Mucosa of rectum (tissue), 2 donors: ENCODE measurements around the gene MYH16.
"Not testable (repeated sequence)": the region's sequence is repeated elsewhere in the genome, so short reads cannot be mapped to it uniquely, and the experiment has no call there.

ENCODE experiments used
- H3K27ac ChIP-seq, 2 donors: one replicate each; pipeline ENCODE4 v1.7.0; 2013; ENCODE audit warnings: inconsistent platforms in 2 of 2, low read depth in 2 of 2, low read length in 2 of 2
- H3K27me3 ChIP-seq, 2 donors: one replicate each; pipeline ENCODE4 v1.7.0; 2013; ENCODE audit warnings: low read length in 2 of 2; ENCODE audit not compliant: control insufficient read depth in 2 of 2, insufficient read depth in 2 of 2
- H3K36me3 ChIP-seq, 2 donors: one replicate each; pipeline ENCODE4 v1.7.0; 2013; ENCODE audit warnings: low read length in 2 of 2; ENCODE audit not compliant: control insufficient read depth in 2 of 2, insufficient read depth in 2 of 2
- H3K4me1 ChIP-seq, 2 donors: one replicate each; pipeline ENCODE4 v1.7.0; 2013; ENCODE audit warnings: low read length in 2 of 2, mild to moderate bottlenecking in 1 of 2; ENCODE audit not compliant: control insufficient read depth in 2 of 2, insufficient read depth in 2 of 2
- H3K4me3 ChIP-seq, 2 donors: one replicate each; pipeline ENCODE4 v1.7.0; 2013; ENCODE audit warnings: low read length in 2 of 2
- H3K9ac ChIP-seq, 2 donors: one replicate each; pipeline ENCODE4 v1.7.0; 2013; ENCODE audit warnings: low read length in 2 of 2, low read depth in 1 of 2, mild to moderate bottlenecking in 1 of 2
- H3K9me3 ChIP-seq, 2 donors: one replicate each; pipeline ENCODE4 v1.7.0; 2013; ENCODE audit warnings: low read length in 2 of 2; ENCODE audit not compliant: control insufficient read depth in 2 of 2
- donor health status: healthy.
- donor health status: Normal muscosa, but diverticular disease.

The MYH16 gene

DNA sequence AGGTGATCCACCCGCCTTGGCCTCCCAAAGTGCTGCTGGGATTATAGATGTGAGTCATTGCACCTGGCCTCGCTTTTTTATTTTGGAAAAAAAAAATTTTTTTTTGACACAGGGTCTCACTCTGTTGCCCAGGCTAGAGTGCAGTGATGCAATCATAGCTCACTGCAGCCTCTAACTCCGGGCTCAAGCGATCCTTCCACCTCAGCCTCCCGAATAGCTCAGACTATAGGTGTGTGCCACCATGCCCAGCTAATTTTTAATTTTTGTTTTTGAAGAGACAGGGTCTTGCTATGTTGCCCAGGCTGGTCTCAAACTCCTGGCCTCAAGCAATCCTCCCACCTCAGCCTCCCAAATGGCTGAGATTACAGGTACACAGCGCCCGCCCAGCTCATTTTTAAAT, 2.3 kb downstream of the MYH16 start:
- not testable (repeated sequence) for H3K4me3 ChIP-seq, H3K27me3 ChIP-seq, H3K27ac ChIP-seq, H3K4me1 ChIP-seq, H3K9me3 ChIP-seq, H3K36me3 ChIP-seq, H3K9ac ChIP-seq

DNA sequence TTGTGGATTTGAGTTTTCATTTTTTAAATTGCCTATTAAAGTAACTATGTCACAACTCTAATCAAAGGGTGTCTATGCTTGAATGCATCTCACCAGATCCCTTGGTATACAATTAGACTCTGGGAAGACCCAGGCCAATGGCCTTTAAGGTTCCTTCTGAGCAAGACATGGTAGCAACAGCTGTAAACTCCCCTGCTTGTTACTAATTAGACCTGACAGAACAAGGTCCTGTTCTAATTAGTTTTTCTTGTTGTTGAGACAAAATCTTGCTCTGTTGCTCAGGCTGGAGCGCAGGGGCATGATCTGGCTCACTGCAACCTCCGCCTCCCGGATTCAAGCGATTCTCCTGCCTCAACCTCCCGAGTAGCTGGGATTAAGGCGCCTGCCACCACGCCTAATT, 2.9 kb downstream of the MYH16 start:
- no peak overlapping the region for H3K27ac ChIP-seq
- no peak overlapping the region for H3K9ac ChIP-seq
- no peak overlapping the region for H3K4me3 ChIP-seq
- H3K9me3 ChIP-seq, result no peaks in the 10 kb centered on the region
- no peaks in the 10 kb centered on the region for H3K27me3 ChIP-seq
- H3K36me3 ChIP-seq, result no peaks in the 10 kb centered on the region
- H3K4me1 ChIP-seq, result peaks cover 0 to 3% of the 10 kb centered on the region in 2 donors

DNA sequence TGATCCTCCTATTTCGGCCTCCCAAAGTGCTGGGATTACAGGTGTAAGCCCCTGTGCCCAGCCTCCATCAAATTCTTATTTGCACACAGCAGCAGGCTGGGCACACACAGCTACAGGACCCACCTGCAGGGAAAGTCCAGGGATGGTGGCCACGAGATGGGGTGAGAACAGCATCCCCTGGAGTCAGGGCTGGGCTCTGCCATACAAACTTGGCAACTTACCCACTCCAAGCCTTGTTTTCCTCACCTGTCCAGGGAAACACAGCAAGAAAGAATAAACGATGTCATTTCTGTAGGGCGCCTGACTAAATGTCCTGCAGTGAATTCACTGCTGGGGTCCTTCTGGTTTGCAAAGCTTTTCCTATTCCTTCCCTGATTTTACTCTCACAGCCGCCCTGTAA, 5.5 kb downstream of the MYH16 start:
- H3K4me1 ChIP-seq, result peaks cover 0 to 3% of the 10 kb centered on the region in 2 donors
- no peak overlapping the region for H3K27ac ChIP-seq
- H3K4me3 ChIP-seq, result no peak overlapping the region
- H3K9ac ChIP-seq, result no peak overlapping the region
- H3K9me3 ChIP-seq, result no peaks in the 10 kb centered on the region
- no peaks in the 10 kb centered on the region for H3K27me3 ChIP-seq
- no peaks in the 10 kb centered on the region for H3K36me3 ChIP-seq

DNA sequence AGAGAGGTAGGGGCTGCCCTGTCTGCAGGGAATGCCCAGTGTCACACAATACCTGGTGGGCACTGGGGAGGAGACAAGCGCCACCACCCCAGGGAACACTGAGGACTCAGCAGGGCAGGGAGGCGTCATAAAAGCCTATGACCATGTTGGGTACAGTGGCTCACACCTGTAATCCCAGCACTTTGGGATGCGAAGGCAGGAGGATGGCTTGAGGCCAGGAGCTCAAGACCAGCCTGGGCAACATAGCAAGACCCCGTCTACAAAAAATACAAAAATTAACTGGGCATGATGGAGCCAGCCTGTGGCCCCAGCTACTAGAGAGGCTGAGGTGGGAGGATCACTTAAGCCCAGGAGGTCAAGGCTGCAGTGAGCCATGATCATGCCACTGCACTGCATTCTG, 11.5 kb downstream of the MYH16 start:
- H3K27ac ChIP-seq, H3K4me1 ChIP-seq, H3K4me3 ChIP-seq, H3K9ac ChIP-seq, H3K36me3 ChIP-seq, H3K27me3 ChIP-seq, H3K9me3 ChIP-seq: not testable (repeated sequence)

DNA sequence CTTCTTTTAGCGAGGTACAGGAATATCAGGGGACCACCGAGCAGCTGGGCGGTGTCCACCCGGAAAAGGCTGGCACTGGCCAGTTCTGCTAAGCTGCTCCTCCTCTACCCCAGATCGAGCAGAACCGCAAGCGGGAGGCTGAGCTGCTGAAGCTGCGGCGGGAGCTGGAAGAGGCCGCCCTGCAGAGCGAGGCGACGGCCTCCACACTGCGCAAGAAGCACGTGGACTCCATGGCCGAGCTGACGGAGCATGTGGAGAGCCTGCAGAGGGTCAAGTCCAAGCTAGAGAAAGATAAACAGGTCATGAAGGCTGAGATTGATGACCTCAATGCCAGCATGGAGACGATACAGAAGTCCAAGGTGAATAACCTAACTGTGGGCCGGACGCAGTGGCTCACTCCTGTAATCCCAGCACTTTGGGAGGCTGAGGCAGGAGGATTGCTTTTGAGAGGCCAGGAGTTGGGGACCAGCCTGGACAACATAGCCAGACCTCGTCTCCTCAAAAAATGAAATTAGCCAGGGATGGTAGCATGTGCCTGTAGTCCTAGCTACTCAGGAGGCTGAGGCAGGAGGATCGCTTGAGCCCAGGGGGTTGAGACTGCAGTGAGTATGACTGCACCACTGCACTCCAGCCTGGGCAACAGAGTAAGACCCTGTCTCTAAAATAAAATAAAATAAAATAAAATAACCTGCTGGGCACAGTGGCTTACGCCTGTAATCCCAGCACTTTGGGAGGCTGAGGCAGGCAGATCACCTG, 15.3 kb downstream of the MYH16 start:
- no peak overlapping the region for H3K9ac ChIP-seq
- no peaks in the 10 kb centered on the region for H3K4me1 ChIP-seq
- H3K27ac ChIP-seq, result no peak overlapping the region
- no peaks in the 10 kb centered on the region for H3K9me3 ChIP-seq
- H3K4me3 ChIP-seq, result no peak overlapping the region
- H3K36me3 ChIP-seq, result no peaks in the 10 kb centered on the region
- H3K27me3 ChIP-seq, result no peaks in the 10 kb centered on the region

DNA sequence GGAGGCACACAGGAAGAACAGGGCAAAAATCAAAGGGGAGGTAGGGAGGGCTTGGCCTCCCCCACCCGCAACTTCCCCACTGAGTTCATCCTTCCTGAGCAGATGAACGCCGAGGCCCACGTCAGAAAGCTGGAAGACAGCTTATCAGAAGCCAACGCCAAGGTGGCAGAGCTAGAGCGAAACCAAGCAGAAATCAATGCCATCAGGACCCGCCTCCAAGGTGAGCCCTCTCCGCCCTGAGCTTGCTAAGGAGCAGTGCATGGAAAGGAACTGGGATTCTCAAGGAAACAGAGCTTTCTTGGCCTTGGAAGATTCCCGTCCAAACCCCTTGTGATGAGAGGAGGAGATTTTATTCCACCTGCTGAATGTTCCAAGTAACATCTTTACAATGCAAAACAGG, 16.5 kb downstream of the MYH16 start:
- Histone ChIP-seq H3K9me3 (no peaks in the 10 kb centered on the region), H3K9ac (no peak overlapping the region), H3K4me3 (no peak overlapping the region), H3K36me3 (no peaks in the 10 kb centered on the region), H3K27ac (no peak overlapping the region), H3K4me1 (no peaks in the 10 kb centered on the region), H3K27me3 (no peaks in the 10 kb centered on the region)

DNA sequence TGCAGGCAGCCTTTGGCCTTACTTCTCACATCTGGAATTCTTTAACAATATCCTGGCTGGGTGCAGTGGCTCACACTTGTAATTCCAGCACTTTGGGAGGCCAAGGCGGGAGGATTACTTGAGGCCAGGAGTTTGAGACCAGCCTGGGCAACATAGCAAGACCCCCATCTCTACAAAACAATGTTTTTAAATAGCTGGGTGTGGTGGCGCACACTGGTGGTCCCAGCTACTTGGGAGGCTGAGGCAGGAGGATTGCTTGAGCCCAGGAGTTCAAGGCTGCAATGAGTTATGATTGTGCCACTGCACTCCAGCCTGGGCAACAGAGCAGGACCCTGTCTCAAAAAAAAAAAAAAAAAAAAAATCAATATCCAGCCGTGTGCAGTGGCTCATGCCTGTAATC, 17.5 kb downstream of the MYH16 start:
- not testable (repeated sequence) for H3K4me3 ChIP-seq, H3K9ac ChIP-seq, H3K27me3 ChIP-seq, H3K27ac ChIP-seq, H3K36me3 ChIP-seq, H3K4me1 ChIP-seq, H3K9me3 ChIP-seq

DNA sequence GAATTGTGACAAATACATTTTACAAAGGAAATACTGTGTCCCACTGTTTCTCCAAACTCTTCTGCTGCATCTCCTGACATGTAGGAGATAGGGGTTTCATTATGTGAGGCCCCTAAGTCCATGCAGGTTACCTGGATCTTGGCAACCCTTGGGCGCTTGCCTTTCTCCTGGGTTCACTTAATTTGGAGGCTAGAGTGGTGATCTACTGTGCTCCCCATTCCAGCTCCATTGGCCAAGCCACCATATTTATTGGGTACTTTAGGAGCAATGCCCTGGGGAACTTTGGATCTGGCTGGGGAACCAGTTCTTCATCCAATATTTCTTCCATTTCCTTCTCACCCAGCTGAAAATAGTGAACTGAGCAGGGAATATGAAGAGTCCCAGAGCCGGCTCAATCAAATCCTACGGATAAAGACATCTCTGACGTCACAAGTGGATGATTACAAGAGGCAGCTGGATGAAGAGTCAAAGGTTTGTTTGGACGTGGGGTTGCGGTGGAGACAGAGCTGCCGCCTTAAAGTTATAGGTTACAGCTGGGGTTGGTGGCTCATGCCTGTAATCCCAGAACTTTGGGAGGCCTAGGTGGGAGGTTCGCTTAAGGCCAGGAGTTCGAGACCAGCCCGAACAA, 18.5 kb downstream of the MYH16 start:
- Histone ChIP-seq H3K9me3 (no peaks in the 10 kb centered on the region), H3K9ac (no peak overlapping the region), H3K4me1 (no peaks in the 10 kb centered on the region), H3K27ac (no peak overlapping the region), H3K27me3 (no peaks in the 10 kb centered on the region), H3K4me3 (no peak overlapping the region), H3K36me3 (no peaks in the 10 kb centered on the region)

DNA sequence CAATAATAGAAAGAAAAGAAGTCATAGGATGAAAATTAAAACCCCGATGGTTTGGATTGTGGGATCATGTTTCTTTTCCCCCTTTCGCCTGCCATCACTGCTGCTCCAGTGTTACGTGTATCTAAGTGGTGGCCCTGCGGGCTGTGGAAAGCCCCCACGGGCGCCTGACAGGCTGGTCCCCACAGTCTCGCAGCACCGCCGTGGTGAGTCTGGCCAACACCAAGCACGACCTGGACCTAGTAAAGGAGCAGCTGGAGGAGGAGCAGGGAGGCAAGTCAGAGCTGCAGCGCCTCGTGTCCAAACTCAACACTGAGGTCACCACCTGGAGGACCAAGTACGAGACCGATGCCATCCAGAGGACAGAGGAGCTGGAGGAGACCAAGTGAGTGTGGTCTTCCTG, 19.5 kb downstream of the MYH16 start:
- H3K27ac ChIP-seq, result no peak overlapping the region
- no peaks in the 10 kb centered on the region for H3K4me1 ChIP-seq
- H3K9me3 ChIP-seq, result no peaks in the 10 kb centered on the region
- H3K27me3 ChIP-seq, result no peaks in the 10 kb centered on the region
- no peak overlapping the region for H3K4me3 ChIP-seq
- no peak overlapping the region for H3K9ac ChIP-seq
- no peaks in the 10 kb centered on the region for H3K36me3 ChIP-seq

DNA sequence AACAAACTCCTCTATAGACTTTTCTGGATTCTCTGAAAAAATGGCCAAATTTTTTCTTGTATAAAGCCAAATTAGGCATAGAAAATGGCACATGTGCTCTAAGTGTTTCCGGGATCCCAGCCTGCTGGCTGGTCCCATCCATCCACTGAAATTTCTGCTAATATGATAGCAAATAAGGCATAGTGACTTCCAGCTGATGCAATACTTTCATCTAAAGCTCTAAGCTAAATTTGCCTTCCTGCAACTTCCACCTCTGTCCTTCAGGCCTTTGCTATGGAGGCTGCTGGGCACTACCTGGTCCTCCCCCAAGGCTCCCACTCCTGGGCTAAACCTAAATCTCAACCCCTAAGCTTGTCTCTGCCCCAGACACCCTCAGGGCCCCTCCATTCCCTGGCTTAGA, 20.5 kb downstream of the MYH16 start:
- Histone ChIP-seq H3K27ac (no peak overlapping the region), H3K9ac (no peak overlapping the region), H3K9me3 (no peaks in the 10 kb centered on the region), H3K36me3 (no peaks in the 10 kb centered on the region), H3K4me1 (no peaks in the 10 kb centered on the region), H3K27me3 (no peaks in the 10 kb centered on the region), H3K4me3 (no peak overlapping the region)
